ENCODE results near the gene ADGRG7. TPM values are rescaled to one million over a fixed set of nuclear protein-coding genes. Genes with fewer than 3 reads are reported as not detected.
A peak's percentile ranks its signal among the peaks of the same experiment; 100 is the strongest.

The ADGRG7 gene
- total and polyA plus RNA-seq, 2 of the 13 experiments (the other 11 are each of a cell fraction or from before 2014, with no cell fraction given), result not detected

- TF ChIP-seq ZBTB43 (CRISPR knock-in tag; conservative IDR thresholded peaks at IDR 0.05) (no peak), ZNF605 (CRISPR knock-in tag; IDR thresholded peaks at IDR 0.05) (no peak), ZNF20 (CRISPR knock-in tag; IDR thresholded peaks at IDR 0.05) (no peak), TARDBP (CRISPR knock-in tag; IDR thresholded peaks at IDR 0.05) (0 out of 2 replicates have a peak, but pooled peaks have one; percentile 18), ZNF17 (CRISPR knock-in tag; IDR thresholded peaks at IDR 0.05) (no peak), ARID5B (CRISPR knock-in tag; IDR thresholded peaks at IDR 0.05) (peak; percentile 44; the same call in 1 of the 2 replicates), ZNF224 (CRISPR knock-in tag; IDR thresholded peaks at IDR 0.05) (no peak), NR2F6 (IDR thresholded peaks at IDR 0.05) (no peak), NR2F6 (CRISPR knock-in tag; IDR thresholded peaks at IDR 0.05) (no peak), ZHX1 (CRISPR knock-in tag; IDR thresholded peaks at IDR 0.05; ENCODE audit: low read depth) (no peak), NFYB (CRISPR knock-in tag; IDR thresholded peaks at IDR 0.05) (no peak), ZC3H4 (CRISPR knock-in tag; IDR thresholded peaks at IDR 0.05; ENCODE audit: borderline replicate concordance) (no peak), ZNF121 (CRISPR knock-in tag; IDR thresholded peaks at IDR 0.05) (no peak), ZNF329 (CRISPR knock-in tag; IDR thresholded peaks at IDR 0.05; ENCODE audit: low read depth) (no peak), ZNF24 (IDR thresholded peaks at IDR 0.05) (no peak), SP1 (IDR thresholded peaks at IDR 0.05) (no peak), SP1 (CRISPR knock-in tag; IDR thresholded peaks at IDR 0.05) (no peak), TBL1XR1 (IDR thresholded peaks at IDR 0.05; ENCODE audit: borderline replicate concordance, low read length, partially characterized antibody) (no peak), ZNF549 (CRISPR knock-in tag; IDR thresholded peaks at IDR 0.05) (no peak), SPEN (CRISPR knock-in tag; IDR thresholded peaks at IDR 0.05; ENCODE audit: low read depth) (no peak), ZNF782 (CRISPR knock-in tag; IDR thresholded peaks at IDR 0.05; ENCODE audit: borderline replicate concordance) (no peak), ZBTB49 (CRISPR knock-in tag; IDR thresholded peaks at IDR 0.05; ENCODE audit: borderline replicate concordance) (no peak)
These were observed 4.5 kb downstream of the ADGRG7 start (continued) for GRCh38 chr3:100613721-100614390.
